Smooth muscle cell of the brain vasculature (primary cell): ENCODE results near the gene SCN7A.
"Not testable (repeated sequence)": the region's sequence is repeated elsewhere in the genome, so short reads cannot be mapped to it uniquely, and the experiment has no call there.

Source experiments
- DNase-seq: peaks from one replicate; pipeline ENCODE4 v3.0.0-alpha.2; 2012; ENCODE audit warnings: low read depth, low spot score

SCN7A gene

DNA sequence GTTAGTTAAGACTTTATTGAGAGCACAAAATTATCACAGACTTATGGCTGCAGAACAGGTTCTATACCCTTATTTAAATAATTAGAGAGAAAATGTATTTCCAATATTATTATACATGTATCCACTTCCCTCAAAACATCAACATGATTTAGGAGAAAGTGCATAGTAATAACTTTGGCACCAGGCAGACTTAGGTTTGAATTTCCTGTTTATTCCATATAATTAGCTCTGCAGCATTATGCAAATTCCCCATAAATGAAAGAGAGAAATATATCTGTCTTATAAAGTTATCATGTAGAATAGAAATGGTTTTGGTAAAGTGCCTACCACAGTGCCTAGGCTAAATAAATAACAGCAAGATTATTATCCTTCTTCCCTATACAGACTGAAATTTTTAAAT is 133.6 kb downstream of the SCN7A start:
- no peak for DNase-seq

- DNase-seq: not testable (repeated sequence)
These were observed 136.1 kb downstream of the SCN7A start for GRCh38 chr2:166357950-166358321.

DNA sequence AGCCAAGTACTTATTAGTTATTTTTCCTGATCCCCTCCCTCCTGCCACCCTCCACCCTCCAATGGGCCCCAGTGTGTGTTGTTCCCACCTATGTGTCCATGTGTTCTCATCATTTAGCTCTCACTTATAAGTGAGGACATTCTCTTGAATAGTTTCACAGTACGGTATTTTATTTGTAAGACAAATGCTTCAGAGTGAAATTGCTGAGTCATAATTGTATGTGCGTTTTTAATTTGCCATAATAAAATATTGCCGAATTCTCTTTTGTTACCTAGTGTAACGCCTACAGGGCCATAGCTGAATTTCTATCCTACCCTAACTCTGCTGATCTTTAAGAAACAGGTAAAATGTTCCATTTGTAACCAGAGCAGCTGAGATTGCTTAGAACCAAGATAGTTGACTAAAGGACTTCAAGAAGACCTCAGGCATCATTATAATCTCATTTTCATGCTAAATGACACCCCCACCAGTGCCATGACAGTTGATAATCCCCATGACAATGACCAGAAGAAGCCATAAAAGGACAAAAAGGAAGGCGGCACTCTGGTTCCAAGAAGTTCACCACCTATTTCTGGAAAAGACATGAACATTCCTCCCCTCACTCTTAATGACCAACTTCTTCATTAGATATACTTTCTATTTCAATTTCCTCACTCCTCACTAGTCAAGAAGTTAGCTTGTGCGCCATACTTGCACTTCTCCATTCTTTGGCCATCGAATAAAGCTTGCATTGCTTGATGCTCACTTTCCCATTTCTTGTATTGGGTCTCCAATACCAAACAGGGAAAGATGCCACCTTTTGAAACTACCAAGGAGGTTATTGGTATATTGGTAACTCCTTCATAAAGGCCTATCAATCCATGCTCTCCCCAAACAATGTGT is 136.7 kb downstream of the SCN7A start:
- no peak for DNase-seq
